ENCODE results near the gene GPANK1.
"Not testable (repeated sequence)": the region's sequence is repeated elsewhere in the genome, so short reads cannot be mapped to it uniquely, and the experiment has no call there.

Gene GPANK1

DNA sequence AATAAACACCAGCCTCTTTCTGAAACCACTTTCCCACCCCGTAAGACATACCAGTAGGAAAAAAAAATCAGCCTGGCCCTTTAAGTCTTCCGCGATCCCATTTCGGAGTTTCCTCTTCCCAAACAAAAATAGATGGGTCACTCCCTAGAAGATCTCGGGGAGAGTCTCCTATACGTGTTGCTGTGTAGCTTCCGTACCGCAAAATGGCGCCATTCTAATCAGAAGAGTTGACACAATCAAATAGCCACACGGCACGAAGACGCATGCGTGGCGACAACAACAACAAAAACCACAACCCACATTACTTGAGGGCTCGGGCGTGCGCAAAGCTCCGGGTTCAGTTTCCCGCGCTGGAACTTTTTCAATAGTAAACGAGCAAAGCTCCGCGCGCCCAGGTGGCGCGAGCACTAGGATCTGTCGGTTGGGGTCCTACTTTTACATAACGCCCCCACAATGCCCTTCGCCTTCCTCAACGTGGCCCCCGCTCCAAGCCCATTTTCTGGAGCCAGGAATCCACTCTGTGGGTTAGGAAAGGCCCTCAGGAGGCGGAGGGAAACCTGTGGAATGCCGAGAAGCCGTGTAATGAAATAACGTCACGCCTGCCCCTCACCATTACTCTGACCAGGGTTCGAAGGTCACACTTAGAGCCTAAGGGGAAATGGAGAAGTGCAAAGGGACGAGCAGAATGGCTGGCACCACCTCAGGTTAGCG lies at the start of gene GPANK1:
TSS of gene GPANK1 (minus strand) at position 208 of the 711 bp plus-strand sequence. CDS start 519 bp downstream, outside the sequence.
- TF ChIP-seq, protein P1, sequence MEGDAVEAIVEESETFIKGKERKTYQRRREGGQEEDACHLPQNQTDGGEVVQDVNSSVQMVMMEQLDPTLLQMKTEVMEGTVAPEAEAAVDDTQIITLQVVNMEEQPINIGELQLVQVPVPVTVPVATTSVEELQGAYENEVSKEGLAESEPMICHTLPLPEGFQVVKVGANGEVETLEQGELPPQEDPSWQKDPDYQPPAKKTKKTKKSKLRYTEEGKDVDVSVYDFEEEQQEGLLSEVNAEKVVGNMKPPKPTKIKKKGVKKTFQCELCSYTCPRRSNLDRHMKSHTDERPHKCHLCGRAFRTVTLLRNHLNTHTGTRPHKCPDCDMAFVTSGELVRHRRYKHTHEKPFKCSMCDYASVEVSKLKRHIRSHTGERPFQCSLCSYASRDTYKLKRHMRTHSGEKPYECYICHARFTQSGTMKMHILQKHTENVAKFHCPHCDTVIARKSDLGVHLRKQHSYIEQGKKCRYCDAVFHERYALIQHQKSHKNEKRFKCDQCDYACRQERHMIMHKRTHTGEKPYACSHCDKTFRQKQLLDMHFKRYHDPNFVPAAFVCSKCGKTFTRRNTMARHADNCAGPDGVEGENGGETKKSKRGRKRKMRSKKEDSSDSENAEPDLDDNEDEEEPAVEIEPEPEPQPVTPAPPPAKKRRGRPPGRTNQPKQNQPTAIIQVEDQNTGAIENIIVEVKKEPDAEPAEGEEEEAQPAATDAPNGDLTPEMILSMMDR (IDR thresholded peaks at IDR 0.05; ENCODE audit: low read depth, low read length): no peak
- DNase-seq (ENCODE audit: extremely low read depth, low read depth): peak; percentile 85

DNA sequence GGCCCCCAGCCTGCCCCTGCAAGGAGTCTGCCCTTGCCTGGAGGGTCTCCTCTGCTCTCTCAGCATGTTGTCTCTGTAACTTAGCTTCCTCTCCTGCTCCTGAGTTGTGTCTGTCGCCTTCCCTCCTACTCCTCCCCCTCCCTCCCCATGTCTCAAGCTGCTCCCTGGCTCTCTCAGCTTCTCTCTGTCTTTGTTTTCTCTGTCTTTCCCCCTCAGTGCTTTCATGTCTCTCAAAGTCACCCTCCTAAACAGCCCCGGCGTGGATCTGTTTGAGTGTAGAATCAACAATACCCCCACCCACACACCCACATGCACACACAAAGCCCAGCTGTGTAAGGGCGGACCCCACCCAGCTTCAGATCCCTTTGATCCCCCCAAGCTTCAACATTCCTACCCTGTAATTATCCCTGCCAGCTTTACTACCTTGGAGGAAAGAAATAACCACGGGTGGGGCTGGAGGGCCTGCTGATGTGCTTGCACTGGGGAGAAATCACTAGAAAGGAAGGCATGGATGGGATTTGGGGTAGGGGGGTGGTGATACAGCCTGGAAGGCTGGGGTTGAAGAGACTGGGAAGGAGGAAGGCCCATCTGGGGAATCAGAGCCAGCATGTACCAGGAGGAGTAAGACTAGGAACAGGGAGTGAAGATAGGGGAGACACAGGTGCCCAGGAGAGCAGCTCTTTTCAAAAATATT lies 49.3 kb upstream of the GPANK1 start:
- TF ChIP-seq, protein P1 (IDR thresholded peaks at IDR 0.05; ENCODE audit: low read depth, low read length): no peak
- no peak for DNase-seq (ENCODE audit: extremely low read depth, low read depth)

DNA sequence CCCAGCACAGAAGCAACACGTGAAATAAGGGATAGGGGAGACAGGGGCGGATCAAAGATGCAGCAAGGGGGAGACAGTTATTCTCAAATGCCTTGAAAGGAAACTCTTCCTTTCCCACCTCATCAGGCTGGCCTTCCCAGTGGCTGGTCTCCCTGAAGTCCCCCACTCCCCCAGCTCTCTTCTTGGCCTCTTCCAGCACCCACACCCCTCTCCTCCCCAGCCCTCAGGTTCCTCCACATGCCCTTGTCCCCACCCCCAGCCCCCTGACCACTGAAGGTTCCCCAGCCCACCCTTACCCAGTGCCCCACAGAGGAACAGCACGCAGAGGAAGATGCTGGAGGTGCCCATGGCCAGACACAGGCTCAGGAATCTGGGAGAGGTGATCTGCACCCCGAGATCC lies 48.7 kb upstream of the GPANK1 start:
- DNase-seq (ENCODE audit: extremely low read depth, low read depth): no peak
- TF ChIP-seq, protein P1 (IDR thresholded peaks at IDR 0.05; ENCODE audit: low read depth, low read length): no peak

DNA sequence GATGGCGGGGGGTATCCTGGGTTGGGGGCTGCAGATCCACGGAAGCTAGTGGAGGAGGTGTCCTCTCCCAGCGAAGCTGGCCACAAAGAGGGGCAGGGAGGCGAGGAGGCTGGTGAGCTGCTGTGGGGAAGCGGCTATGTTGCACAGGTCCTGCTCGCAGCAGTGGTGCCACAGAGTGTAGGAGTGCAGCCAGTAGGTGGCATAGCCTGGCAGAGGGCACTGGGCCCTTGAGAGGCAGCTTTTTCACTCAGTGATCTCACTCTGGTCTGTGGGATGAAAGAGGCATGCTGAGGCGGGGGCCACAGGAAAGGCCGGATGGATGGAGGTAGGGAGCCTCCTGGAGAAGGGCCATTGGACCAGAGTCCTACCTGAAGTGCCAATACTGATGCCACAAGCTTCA lies 47.5 kb upstream of the GPANK1 start:
- TF ChIP-seq, protein P1 (IDR thresholded peaks at IDR 0.05; ENCODE audit: low read depth, low read length): no peak; the same call in 1 of the 2 replicates
- no peak for DNase-seq (ENCODE audit: extremely low read depth, low read depth)

DNA sequence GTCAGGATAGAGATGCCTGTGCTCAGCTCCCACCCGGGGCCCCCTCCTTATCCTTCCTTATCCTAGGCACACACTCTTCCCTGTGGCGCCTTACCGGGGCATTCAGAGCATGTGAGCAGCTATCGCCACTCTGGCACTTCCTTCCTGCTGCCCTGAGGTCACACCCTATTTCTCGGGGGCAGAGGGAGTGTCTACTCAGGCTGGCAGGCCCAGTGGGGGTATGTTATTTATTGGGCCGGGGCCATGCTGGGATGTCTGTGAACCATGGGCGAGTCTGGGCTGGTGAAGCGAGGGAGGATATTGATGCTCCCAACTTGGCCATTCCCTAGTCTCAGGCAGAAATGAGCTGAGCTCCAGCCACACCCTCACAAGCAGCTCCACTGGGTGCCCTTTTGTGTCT lies 46.4 kb upstream of the GPANK1 start:
- DNase-seq (ENCODE audit: extremely low read depth, low read depth): no peak
- TF ChIP-seq, protein P1 (IDR thresholded peaks at IDR 0.05; ENCODE audit: low read depth, low read length): no peak

DNA sequence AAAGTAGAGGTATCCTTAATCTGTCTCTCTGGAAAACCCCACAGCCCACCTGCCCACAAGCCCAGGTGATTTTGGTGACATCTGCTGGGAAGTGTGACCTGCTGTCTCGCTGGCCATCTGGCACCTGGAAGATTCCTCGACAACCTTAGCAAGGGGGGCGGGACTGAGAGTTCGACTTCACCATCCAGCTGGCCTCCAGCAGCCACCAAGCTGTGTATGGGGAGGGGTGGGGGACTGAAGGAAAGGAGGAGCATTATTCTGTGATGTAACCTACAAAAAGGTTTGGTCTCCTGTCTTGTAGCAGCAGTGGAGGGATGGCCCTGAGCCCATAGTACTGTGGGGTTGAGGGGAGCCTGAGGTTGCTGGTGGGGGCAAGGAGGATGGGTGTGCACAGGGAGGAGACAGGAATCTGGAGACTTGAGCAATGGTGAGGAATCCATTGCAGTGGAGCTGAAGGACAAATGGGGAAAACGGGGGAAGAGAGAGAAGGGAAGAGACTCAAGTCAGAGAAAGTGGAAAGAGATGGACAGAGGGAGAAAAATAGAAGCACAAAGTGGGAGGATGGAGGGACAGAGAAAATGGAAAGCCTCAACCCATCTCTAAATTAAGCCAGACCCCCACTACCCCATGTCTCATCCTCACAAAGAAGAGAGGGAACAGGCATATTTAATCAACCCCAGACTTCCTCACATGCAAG lies 45.9 kb upstream of the GPANK1 start:
- TF ChIP-seq, protein P1 (IDR thresholded peaks at IDR 0.05; ENCODE audit: low read depth, low read length): no peak
- no peak for DNase-seq (ENCODE audit: extremely low read depth, low read depth)

DNA sequence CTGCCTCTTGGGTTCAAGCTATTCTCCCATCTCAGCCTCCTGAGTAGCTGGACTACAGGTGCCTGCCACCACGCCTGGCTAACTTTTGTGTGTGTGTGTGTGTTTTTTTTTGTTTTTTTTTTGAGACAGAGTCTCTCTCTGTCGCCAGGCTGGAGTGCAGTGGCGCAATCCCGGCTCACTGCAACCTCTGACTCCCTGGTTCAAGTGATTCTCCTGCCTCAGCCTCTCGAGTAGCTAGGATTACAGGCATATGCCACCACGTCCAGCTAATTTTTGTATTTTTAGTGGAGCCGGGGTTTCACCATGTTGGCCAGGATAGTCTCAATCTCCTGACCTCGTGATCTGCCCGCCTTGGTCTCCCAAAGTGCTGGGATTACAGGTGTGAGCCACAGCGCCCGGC lies 44.4 kb upstream of the GPANK1 start:
- DNase-seq (ENCODE audit: extremely low read depth, low read depth): not testable (repeated sequence)
